ENCODE measurements around the gene ABT1. TPM values are rescaled to one million over a fixed set of nuclear protein-coding genes. Genes with fewer than 3 reads are reported as not detected.

ABT1 gene
- total and polyA plus RNA-seq, 2 donors (not counting 1 experiment from before 2014, with no cell fraction given): 8.3 to 13.4 TPM

DNA sequence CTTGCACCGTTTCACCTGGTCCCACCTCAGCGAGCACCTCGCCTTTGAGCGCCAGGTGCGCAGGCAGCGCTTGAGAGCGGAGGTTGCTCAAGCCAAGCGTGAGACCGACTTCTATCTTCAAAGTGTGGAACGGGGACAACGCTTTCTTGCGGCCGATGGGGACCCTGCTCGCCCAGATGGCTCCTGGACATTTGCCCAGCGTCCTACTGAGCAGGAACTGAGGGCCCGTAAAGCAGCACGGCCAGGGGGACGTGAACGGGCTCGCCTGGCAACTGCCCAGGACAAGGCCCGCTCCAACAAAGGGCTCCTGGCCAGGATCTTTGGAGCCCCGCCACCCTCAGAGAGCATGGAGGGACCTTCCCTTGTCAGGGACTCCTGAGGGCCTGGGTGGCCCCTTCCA is 1.5 kb downstream of the ABT1 start:
- Histone ChIP-seq H3K27ac (ENCODE audit: insufficient read depth, low read length) (no peak overlapping the region), H3K79me2 (ENCODE audit: control insufficient read depth, insufficient read depth, low read length) (peaks cover 14% of the 10 kb centered on the region), H3K36me3 (ENCODE audit: control insufficient read depth, insufficient read depth, low read length) (peaks cover 2% of the 10 kb centered on the region), H4K20me1 (ENCODE audit: control insufficient read depth, extremely low read depth, insufficient read depth, low read length) (no peaks in the 10 kb centered on the region), H3K4me1 (ENCODE audit: control insufficient read depth, extremely low read depth, insufficient read depth, low read length) (peaks cover 2% of the 10 kb centered on the region), H3K9ac (ENCODE audit: insufficient read depth, low read length) (no peak overlapping the region), H3K27me3 (ENCODE audit: control insufficient read depth, insufficient read depth, low read length) (no peaks in the 10 kb centered on the region), H3K9me3 (ENCODE audit: control insufficient read depth, insufficient read depth, low read depth, low read length) (no peaks in the 10 kb centered on the region), H3K4me2 (ENCODE audit: extremely low read depth, insufficient read depth, low read length) (peak overlapping the region; percentile 96), H2AFZ (ENCODE audit: low read length) (no peak overlapping the region), H3K4me3 (replicated peaks in 1 of 4; ENCODE audit: control extremely low read depth in 1 of 4, insufficient read depth in 1 of 4, low read depth in 3 of 4, low read length in 4 of 4) (peak overlapping the region in 2 of 4 experiments; percentile 90 to 98)
- no peak for TF ChIP-seq EZH2 (IDR thresholded peaks at IDR 0.05; ENCODE audit: low read length, missing control alignments)
- TF ChIP-seq, protein P1, sequence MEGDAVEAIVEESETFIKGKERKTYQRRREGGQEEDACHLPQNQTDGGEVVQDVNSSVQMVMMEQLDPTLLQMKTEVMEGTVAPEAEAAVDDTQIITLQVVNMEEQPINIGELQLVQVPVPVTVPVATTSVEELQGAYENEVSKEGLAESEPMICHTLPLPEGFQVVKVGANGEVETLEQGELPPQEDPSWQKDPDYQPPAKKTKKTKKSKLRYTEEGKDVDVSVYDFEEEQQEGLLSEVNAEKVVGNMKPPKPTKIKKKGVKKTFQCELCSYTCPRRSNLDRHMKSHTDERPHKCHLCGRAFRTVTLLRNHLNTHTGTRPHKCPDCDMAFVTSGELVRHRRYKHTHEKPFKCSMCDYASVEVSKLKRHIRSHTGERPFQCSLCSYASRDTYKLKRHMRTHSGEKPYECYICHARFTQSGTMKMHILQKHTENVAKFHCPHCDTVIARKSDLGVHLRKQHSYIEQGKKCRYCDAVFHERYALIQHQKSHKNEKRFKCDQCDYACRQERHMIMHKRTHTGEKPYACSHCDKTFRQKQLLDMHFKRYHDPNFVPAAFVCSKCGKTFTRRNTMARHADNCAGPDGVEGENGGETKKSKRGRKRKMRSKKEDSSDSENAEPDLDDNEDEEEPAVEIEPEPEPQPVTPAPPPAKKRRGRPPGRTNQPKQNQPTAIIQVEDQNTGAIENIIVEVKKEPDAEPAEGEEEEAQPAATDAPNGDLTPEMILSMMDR (conservative IDR thresholded peaks at IDR 0.05 in 1 of 2, IDR thresholded peaks at IDR 0.05 in 1 of 2; ENCODE audit: low read depth in 1 of 2, low read length in 2 of 2): no peak
- no peak for DNase-seq (ENCODE audit: low read depth in 2 of 2)

DNA sequence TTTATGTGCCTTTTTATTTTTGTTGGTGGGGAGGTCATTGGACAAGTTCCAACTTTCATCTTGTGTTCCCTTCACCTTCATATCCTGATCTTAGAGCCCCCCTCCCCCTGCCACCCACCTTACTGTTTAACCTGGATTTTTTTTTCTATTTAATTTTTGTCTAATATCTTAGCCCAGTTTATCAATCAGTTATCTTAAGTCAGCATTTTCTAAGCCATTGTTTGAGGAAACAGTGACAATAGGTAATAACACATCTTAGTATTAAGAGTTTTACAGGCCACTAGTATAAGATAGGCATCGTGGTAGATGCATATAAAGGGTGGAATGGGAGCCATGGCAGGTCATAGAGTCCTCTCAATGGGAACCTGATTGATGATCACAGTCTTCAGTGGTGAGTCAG is 2.4 kb downstream of the ABT1 start:
- DNase-seq (ENCODE audit: low read depth in 2 of 2): no peak
- Histone ChIP-seq H3K36me3 (ENCODE audit: control insufficient read depth, insufficient read depth, low read length) (peaks cover 2% of the 10 kb centered on the region), H3K4me3 (replicated peaks in 1 of 4; ENCODE audit: control extremely low read depth in 1 of 4, insufficient read depth in 1 of 4, low read depth in 3 of 4, low read length in 4 of 4) (no peak overlapping the region), H3K4me2 (ENCODE audit: extremely low read depth, insufficient read depth, low read length) (no peak overlapping the region), H3K27me3 (ENCODE audit: control insufficient read depth, insufficient read depth, low read length) (no peaks in the 10 kb centered on the region), H3K79me2 (ENCODE audit: control insufficient read depth, insufficient read depth, low read length) (peaks cover 14% of the 10 kb centered on the region), H3K27ac (ENCODE audit: insufficient read depth, low read length) (no peak overlapping the region), H4K20me1 (ENCODE audit: control insufficient read depth, extremely low read depth, insufficient read depth, low read length) (no peaks in the 10 kb centered on the region), H3K4me1 (ENCODE audit: control insufficient read depth, extremely low read depth, insufficient read depth, low read length) (peaks cover 2% of the 10 kb centered on the region), H2AFZ (ENCODE audit: low read length) (no peak overlapping the region), H3K9ac (ENCODE audit: insufficient read depth, low read length) (no peak overlapping the region), H3K9me3 (ENCODE audit: control insufficient read depth, insufficient read depth, low read depth, low read length) (no peaks in the 10 kb centered on the region)
- TF ChIP-seq, protein P1 (conservative IDR thresholded peaks at IDR 0.05 in 1 of 2, IDR thresholded peaks at IDR 0.05 in 1 of 2; ENCODE audit: low read depth in 1 of 2, low read length in 2 of 2): no peak
- TF ChIP-seq EZH2 (IDR thresholded peaks at IDR 0.05; ENCODE audit: low read length, missing control alignments): no peak

DNA sequence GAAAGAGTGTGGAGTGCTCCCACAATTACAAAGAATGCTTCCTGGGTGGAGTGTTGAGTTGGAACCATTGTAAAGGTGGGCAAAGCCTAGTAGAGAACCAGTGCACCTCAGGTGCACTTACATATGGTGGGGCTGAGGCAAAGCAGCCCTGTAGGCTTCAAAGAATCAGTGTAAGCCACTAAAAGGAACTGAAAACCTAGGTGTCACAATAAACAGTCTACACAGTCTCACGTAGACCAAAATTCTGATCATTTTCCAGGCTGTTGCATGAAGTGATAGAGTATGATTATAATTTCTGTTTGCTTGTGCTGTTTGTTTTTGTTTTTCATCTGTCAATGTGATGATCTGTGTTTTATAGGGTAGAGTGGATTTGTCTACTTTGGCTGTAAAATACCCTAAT is 2.8 kb downstream of the ABT1 start:
- no peak overlapping the region for H3K9ac ChIP-seq (ENCODE audit: insufficient read depth, low read length)
- TF ChIP-seq, protein P1 (conservative IDR thresholded peaks at IDR 0.05 in 1 of 2, IDR thresholded peaks at IDR 0.05 in 1 of 2; ENCODE audit: low read depth in 1 of 2, low read length in 2 of 2): no peak
- no peak for TF ChIP-seq EZH2 (IDR thresholded peaks at IDR 0.05; ENCODE audit: low read length, missing control alignments)
- H3K27ac ChIP-seq (ENCODE audit: insufficient read depth, low read length): no peak overlapping the region
- H2AFZ ChIP-seq (ENCODE audit: low read length): no peak overlapping the region
- peaks cover 2% of the 10 kb centered on the region for H3K36me3 ChIP-seq (ENCODE audit: control insufficient read depth, insufficient read depth, low read length)
- H3K4me3 ChIP-seq (replicated peaks in 1 of 4; ENCODE audit: control extremely low read depth in 1 of 4, insufficient read depth in 1 of 4, low read depth in 3 of 4, low read length in 4 of 4): no peak overlapping the region
- no peak for DNase-seq (ENCODE audit: low read depth in 2 of 2)
- no peaks in the 10 kb centered on the region for H3K9me3 ChIP-seq (ENCODE audit: control insufficient read depth, insufficient read depth, low read depth, low read length)
- H3K4me2 ChIP-seq (ENCODE audit: extremely low read depth, insufficient read depth, low read length): no peak overlapping the region
- peaks cover 2% of the 10 kb centered on the region for H3K4me1 ChIP-seq (ENCODE audit: control insufficient read depth, extremely low read depth, insufficient read depth, low read length)
- no peaks in the 10 kb centered on the region for H3K27me3 ChIP-seq (ENCODE audit: control insufficient read depth, insufficient read depth, low read length)
- H3K79me2 ChIP-seq (ENCODE audit: control insufficient read depth, insufficient read depth, low read length): peaks cover 14% of the 10 kb centered on the region
- H4K20me1 ChIP-seq (ENCODE audit: control insufficient read depth, extremely low read depth, insufficient read depth, low read length): no peaks in the 10 kb centered on the region

All from fibroblast of lung (primary cell).